Stomach smooth muscle (tissue), 2 donors: ENCODE results near the gene FCRL5.

Source experiments
- H3K27ac ChIP-seq: one replicate; pipeline ENCODE4 v1.7.0; 2013; ENCODE audit warnings: mild to moderate bottlenecking, low read length, inconsistent platforms
- H3K27me3 ChIP-seq, 2 donors: one replicate each; pipeline ENCODE4 v1.7.0; 2013; ENCODE audit warnings: low read length in 2 of 2; ENCODE audit not compliant: insufficient read depth in 2 of 2, control insufficient read depth in 1 of 2
- H3K36me3 ChIP-seq, 2 donors: one replicate each; pipeline ENCODE4 v1.7.0; 2013; ENCODE audit warnings: low read length in 2 of 2; ENCODE audit not compliant: control insufficient read depth in 2 of 2, insufficient read depth in 2 of 2
- H3K4me1 ChIP-seq: one replicate; pipeline ENCODE4 v1.7.0; 2013; ENCODE audit warnings: low read length; ENCODE audit not compliant: control insufficient read depth, insufficient read depth
- H3K4me3 ChIP-seq, 2 donors: one replicate each; pipeline ENCODE4 v1.7.0; 2013; ENCODE audit warnings: low read length in 2 of 2
- H3K9ac ChIP-seq, 2 donors: one replicate each; pipeline ENCODE4 v1.7.0; 2013; ENCODE audit warnings: low read length in 2 of 2, mild to moderate bottlenecking in 1 of 2
- H3K9me3 ChIP-seq, 2 donors: one replicate each; pipeline ENCODE4 v1.7.0; 2013; ENCODE audit warnings: low read length in 2 of 2; ENCODE audit not compliant: control insufficient read depth in 2 of 2
- donor health status: healthy.
- donor health status: Pancreatic carcinoma.

FCRL5 gene

DNA sequence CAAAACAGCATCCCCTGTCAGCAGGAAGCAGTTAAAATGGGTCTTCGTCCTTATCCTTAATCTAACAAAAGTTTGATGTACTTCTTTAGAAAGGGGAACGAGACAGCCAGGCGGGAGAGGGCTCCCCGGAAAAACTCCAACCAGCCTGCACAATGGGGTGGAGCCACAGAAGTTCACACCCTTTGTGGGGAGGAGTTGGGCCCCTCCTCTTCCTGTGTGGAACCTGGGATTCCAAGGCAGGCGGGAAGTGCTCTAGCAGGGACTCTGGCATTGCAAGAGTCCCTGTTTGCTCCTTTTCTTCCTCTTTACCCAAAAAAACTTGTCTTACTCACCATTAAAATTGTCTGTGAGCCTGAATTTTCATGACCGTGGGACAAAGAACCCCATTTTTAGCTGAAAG is 47.7 kb downstream of the FCRL5 start:
- no peak overlapping the region for H3K9ac ChIP-seq
- H3K4me1 ChIP-seq = peaks cover 4% of the 10 kb centered on the region
- H3K36me3 ChIP-seq = no peaks in the 10 kb centered on the region
- no peak overlapping the region for H3K4me3 ChIP-seq
- no peaks in the 10 kb centered on the region for H3K9me3 ChIP-seq
- H3K27me3 ChIP-seq = no peaks in the 10 kb centered on the region
- no peak overlapping the region for H3K27ac ChIP-seq

DNA sequence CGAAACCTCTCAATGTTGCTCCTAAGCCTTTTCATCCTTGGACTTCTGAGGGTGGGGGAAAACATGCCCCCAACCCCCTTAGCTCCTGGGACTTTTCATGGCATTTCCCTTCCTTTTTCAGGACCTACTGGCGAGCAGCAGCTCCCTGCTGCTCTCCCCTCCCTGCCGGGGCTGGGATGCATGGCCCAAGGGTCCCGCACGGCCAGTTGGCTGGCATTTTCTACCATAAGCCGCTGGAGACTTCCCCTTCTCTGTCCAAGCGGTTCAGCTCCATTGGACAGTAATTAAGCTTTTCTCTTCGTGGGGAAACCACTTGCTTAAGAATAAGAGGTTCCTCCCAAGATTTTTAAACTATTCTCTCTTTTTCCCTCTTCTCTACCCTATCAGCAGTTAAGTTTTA is 52.8 kb downstream of the FCRL5 start:
- Histone ChIP-seq H3K9me3 (no peaks in the 10 kb centered on the region), H3K4me1 (no peaks in the 10 kb centered on the region), H3K9ac (no peak overlapping the region), H3K27me3 (peaks cover 2% of the 10 kb centered on the region in 2 donors), H3K4me3 (no peak overlapping the region), H3K36me3 (no peaks in the 10 kb centered on the region), H3K27ac (no peak overlapping the region)

DNA sequence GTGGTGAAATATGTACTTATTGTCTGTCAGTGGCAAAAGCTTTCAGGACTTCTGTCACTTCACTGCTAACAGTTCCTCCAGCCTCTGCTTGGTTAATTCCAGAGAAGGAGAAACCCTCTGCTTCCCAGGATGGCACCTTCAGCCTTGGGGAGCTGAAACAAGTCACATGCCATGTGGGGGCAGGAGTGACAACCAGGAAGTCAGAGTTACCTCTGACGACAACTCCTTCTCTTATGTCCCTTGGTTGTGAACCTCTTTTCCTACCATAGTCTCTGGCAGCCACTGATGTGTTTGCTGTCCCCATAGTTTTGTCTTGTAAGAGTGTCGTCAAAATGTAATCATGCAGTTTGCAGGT is 53.6 kb downstream of the FCRL5 start:
- Histone ChIP-seq H3K27ac (no peak overlapping the region), H3K36me3 (no peaks in the 10 kb centered on the region), H3K4me1 (no peaks in the 10 kb centered on the region), H3K9ac (no peak overlapping the region), H3K27me3 (peaks cover 2 to 5% of the 10 kb centered on the region in 2 donors), H3K9me3 (no peaks in the 10 kb centered on the region), H3K4me3 (no peak overlapping the region)

DNA sequence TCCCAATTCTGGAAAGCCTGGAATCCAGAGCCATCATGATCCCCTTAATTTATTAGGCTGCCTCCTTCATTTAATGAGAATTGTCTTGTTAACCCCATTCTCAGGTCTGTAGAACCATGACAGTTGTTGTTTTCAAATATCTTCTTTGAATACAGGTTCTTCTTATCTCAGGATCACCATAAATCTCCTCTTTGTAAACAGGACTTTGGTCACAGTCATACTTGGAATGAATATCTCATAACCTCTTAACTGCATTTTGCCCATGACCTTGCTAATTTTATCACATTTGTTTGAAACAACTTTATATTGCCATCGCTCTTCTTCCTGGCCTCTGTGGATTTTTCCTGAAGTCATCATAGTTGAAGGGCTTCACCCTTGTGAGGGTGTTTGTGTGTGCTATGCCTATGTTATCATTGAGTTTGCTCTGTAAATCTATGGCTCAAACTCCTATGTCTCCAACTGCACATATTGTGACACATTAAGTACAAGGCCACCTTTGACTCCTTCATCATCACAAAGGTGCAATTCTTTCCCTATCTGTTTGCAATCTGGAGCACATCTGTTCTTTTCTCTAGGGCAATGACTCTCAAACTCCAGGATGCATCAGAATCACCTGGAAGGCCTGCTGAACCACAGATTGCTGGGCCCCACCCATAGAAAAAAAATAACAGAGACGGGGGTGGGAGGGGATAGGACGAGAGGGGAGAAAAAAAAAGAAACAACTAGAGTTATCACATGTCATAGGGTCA is 54.2 kb downstream of the FCRL5 start:
- Histone ChIP-seq H3K9me3 (no peaks in the 10 kb centered on the region), H3K27me3 (peaks cover 2 to 7% of the 10 kb centered on the region in 2 donors), H3K27ac (no peak overlapping the region), H3K36me3 (no peaks in the 10 kb centered on the region), H3K4me3 (no peak overlapping the region), H3K4me1 (no peaks in the 10 kb centered on the region), H3K9ac (no peak overlapping the region)

DNA sequence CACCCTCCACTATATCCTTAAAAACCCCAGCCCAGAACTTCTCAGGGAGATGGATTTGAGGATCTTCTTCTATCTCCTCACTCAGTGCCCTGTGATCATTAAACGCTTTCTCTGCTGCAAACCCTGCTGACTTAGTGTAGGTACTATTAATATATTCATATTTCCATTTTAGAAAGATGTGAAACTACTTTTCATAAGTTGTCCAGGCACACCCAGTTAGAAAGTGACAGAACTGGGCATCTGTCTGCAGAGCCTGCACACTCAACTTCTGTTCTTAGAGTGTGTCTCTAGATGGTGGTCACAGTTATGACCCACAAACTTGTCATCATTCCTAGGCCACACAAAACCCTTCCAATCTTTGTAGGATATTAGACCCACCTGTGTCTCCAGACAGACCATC is 55.0 kb downstream of the FCRL5 start:
- H3K27ac ChIP-seq = no peak overlapping the region

DNA sequence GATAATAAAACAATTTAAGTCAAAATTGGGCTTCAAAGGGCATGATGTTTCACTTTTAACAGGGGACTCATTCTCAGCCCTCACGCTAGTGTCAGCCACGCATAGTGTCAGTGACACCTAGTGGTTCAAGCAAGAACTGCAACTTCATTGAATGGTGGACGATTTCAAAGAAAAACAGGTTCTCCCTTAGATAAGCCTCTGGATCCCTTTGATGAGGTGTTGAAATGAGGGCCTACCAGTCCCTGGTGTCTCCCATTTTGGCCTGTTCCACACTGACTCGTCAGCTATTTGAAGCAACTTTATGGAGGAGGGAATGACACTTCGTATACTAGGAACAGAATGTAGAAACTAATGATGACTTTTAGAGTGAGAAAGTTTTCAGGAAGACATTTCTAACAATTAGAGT is 56.2 kb downstream of the FCRL5 start:
- Histone ChIP-seq H3K9me3 (no peaks in the 10 kb centered on the region), H3K27me3 (peaks cover 2 to 8% of the 10 kb centered on the region in 2 donors), H3K4me3 (no peak overlapping the region), H3K27ac (no peak overlapping the region), H3K4me1 (no peaks in the 10 kb centered on the region), H3K36me3 (no peaks in the 10 kb centered on the region), H3K9ac (no peak overlapping the region)

More for the DNA sequence above, 55.0 kb downstream of the FCRL5 start:
- Histone ChIP-seq H3K4me3 (no peak overlapping the region), H3K9ac (no peak overlapping the region), H3K27me3 (peaks cover 2 to 7% of the 10 kb centered on the region in 2 donors), H3K4me1 (no peaks in the 10 kb centered on the region), H3K9me3 (no peaks in the 10 kb centered on the region), H3K36me3 (no peaks in the 10 kb centered on the region)

DNA sequence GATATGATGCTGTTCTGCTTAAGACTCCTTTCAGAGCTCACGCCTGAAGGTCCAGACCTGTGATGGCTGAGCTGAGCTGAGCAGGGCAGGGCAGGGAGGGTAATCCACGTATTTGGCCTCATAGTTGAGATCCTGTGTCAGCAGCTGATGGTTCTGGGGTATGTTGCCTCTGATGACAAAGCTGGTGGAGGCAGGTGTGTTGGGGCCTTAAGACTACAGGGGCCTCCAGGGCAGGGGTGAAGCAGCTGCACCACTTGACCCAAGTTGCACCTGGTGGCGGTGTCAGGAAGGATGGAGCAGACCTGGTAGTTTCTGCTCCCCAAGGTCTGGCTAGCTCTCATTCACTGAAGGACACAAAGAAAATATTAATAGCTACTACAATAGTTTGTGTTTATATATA is 57.0 kb downstream of the FCRL5 start:
- Histone ChIP-seq H3K36me3 (no peaks in the 10 kb centered on the region), H3K4me3 (no peak overlapping the region), H3K27me3 (peaks cover 2 to 8% of the 10 kb centered on the region in 2 donors), H3K4me1 (no peaks in the 10 kb centered on the region), H3K9me3 (no peaks in the 10 kb centered on the region), H3K9ac (no peak overlapping the region), H3K27ac (no peak overlapping the region)

DNA sequence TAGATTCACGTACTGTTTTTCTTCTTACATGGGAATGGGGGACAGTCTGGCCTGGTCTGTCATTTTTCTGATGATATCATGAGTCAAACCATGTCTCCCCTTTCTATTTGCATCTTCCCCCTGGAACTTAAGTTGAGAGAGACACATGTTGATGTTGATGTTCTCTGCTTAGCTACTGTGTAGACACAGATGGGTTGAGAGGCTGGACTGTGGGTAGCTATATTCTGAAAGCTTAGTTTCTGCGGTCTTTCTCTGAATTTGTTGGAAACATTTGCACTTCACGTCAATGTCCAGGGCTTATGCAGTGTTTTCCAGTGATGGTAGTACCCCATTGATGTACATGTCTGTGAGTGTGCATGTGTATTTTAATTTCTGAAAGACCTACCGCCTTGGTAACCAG is 58.2 kb downstream of the FCRL5 start:
- H3K9ac ChIP-seq = no peak overlapping the region
- peaks cover 2 to 8% of the 10 kb centered on the region in 2 donors for H3K27me3 ChIP-seq
- no peaks in the 10 kb centered on the region for H3K9me3 ChIP-seq
- no peaks in the 10 kb centered on the region for H3K4me1 ChIP-seq
- H3K4me3 ChIP-seq = no peak overlapping the region
- H3K36me3 ChIP-seq = no peaks in the 10 kb centered on the region
- H3K27ac ChIP-seq = no peak overlapping the region

DNA sequence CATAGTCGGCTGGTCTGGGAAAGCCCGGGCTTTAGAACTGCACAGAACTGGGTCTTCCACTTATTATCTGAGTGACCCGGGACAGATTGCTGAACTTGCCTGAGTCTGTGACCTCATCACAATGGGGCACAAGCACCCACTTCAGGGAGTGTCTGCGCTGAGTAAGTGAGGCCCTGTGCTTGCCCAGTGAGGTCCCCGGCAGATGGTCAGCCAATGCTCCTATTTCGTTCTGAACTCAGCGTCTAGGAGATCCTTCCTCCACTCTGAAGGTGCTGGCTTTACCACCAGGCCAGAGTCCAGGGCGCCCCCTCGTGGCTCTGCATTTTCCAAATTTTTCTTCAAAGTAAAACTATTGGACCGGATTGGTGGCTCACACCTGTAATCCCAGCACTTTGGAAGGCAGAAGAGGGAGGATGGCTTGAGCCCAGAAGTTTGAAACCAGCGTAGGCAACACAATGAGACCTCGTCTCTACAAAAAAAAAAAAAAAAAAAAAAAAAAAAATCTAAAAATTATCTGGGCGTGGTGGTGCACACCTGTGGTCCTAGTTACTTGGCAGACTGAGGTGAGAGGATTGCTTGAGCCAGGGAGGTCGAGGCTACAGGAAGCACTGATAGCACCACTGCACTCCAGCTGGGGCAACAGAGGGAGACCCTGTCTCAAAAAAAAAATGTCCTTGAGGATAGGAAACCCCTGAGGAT is 61.7 kb downstream of the FCRL5 start:
- H3K27me3 ChIP-seq = peaks cover 2 to 6% of the 10 kb centered on the region in 2 donors
- H3K27ac ChIP-seq = no peak overlapping the region
- no peak overlapping the region for H3K9ac ChIP-seq
- H3K36me3 ChIP-seq = no peaks in the 10 kb centered on the region
- H3K4me3 ChIP-seq = no peak overlapping the region
- no peaks in the 10 kb centered on the region for H3K4me1 ChIP-seq
- no peaks in the 10 kb centered on the region for H3K9me3 ChIP-seq

DNA sequence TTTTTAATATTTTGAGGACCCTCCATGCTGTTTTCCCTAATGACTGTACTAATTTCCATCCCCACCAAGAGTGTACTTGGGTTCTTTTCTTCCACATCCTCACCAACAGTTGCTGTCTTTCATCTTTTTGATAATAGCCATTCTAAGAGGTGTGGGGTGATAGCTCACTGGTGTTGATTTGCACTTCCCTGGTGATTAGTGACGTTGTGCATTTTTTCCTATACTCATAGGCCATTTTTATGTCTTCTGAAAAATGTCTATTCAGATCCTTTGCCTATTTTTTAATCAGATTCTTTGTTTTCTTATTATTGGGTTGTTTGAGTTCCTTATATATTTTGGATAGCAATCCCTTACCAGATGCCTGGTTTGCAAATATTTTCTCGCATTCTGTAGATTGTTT is 64.2 kb downstream of the FCRL5 start:
- no peak overlapping the region for H3K9ac ChIP-seq
- no peaks in the 10 kb centered on the region for H3K36me3 ChIP-seq
- H3K9me3 ChIP-seq = no peaks in the 10 kb centered on the region
- H3K27ac ChIP-seq = no peak overlapping the region
- H3K4me1 ChIP-seq = no peaks in the 10 kb centered on the region
- H3K4me3 ChIP-seq = no peak overlapping the region
- peaks cover 0 to 2% of the 10 kb centered on the region in 2 donors for H3K27me3 ChIP-seq

DNA sequence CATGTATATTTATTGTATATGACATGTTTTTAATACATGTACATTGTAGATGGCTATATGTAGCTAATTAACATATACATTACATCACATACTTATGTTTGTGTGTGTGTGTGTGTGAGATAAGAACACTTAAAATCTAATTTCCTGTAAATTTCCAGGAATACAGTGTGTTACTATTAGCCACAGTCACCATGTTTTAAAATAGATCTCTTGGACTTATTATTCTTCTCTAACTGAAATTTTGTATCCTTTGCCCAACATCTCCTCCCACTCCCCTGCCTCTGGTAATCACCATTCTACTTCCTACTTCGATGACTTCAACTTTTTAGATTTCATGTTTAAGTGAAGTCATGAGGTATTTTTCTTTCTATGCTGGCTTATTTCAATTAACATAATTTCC is 64.8 kb downstream of the FCRL5 start:
- Histone ChIP-seq H3K4me3 (no peak overlapping the region), H3K27me3 (peaks cover 0 to 2% of the 10 kb centered on the region in 2 donors), H3K27ac (no peak overlapping the region), H3K36me3 (no peaks in the 10 kb centered on the region), H3K4me1 (no peaks in the 10 kb centered on the region), H3K9ac (no peak overlapping the region), H3K9me3 (no peaks in the 10 kb centered on the region)
